HEK293 (cell line): Measurements from ENCODE around the gene MAP2K6.

ENCODE experiments used
- CTCF ChIA-PET: fragments of 350-600 bp; formaldehyde crosslinking; extraction: SDS; loops from one replicate; lab custom pipeline; 2021; ENCODE audit warnings: antibody characterized with exemption; lab: Yijun Ruan, JAX
- POLR2A ChIA-PET: fragments of 300-600 bp; formaldehyde crosslinking; extraction: SDS; loops from one replicate; lab custom pipeline; 2020; ENCODE audit warnings: antibody characterized with exemption, inconsistent platforms; lab: Yijun Ruan, JAX
- H3K27ac ChIP-seq: fragments of 200-500 bp; sonication (Bioruptor generic); 2 replicates; pipeline ENCODE4 v1.5.1; 2014; ENCODE audit warnings: low read depth, low read length, control low read depth, inconsistent platforms; ENCODE audit errors: extremely low read depth
- H3K36me3 ChIP-seq, 2 experiments: fragments of 200-500 bp in 1 of 2; sonication (Bioruptor generic) in 1 of 2; 1 replicate in 1 of 2; 2 replicates in 1 of 2; pipeline ENCODE4 v1.5.1; 2014 to 2017; ENCODE audit warnings: inconsistent platforms in 2 of 2, low read length in 2 of 2; ENCODE audit not compliant: control insufficient read depth in 2 of 2, insufficient read depth in 1 of 2
- H3K4me1 ChIP-seq: fragments of 200-500 bp; sonication (Bioruptor generic); 2 replicates; pipeline ENCODE4 v1.5.1; 2014; ENCODE audit warnings: mild to moderate bottlenecking, low read length, inconsistent platforms; ENCODE audit not compliant: control insufficient read depth, insufficient read depth
- H3K4me3 ChIP-seq: 2 replicates; pipeline ENCODE4 v1.5.1; 2011; ENCODE audit warnings: low read depth, mild to moderate bottlenecking, control low read depth, low read length, moderate library complexity
- H3K9me3 ChIP-seq: fragments of 200-500 bp; sonication (Bioruptor generic); 2 replicates; pipeline ENCODE4 v1.5.1; 2014; ENCODE audit warnings: low read depth, low read length, inconsistent platforms; ENCODE audit not compliant: control insufficient read depth, insufficient read depth
- GLIS2 ChIP-seq: fragments of 450-650 bp; formaldehyde crosslinking; IDR thresholded peaks from 2 replicates; pipeline ENCODE4 v1.5.1; 2016; ENCODE audit warnings: missing biosample characterization, missing genetic modification characterization
- HOXC10 ChIP-seq: sonication (generic); formaldehyde crosslinking; IDR thresholded peaks from 2 replicates; pipeline ENCODE4 v1.8.1; 2023; ENCODE audit warnings: mild to moderate bottlenecking, missing genetic modification reagents
- MEIS1 ChIP-seq: sonication (generic); formaldehyde crosslinking; IDR thresholded peaks from 2 replicates; pipeline ENCODE4 v1.8.1; 2022; ENCODE audit warnings: missing genetic modification reagents, mild to moderate bottlenecking, borderline replicate concordance
- SALL2 ChIP-seq: fragments of 450-650 bp; formaldehyde crosslinking; IDR thresholded peaks from 2 replicates; pipeline ENCODE4 v1.5.0; 2017; ENCODE audit warnings: missing biosample characterization, mild to moderate bottlenecking, missing genetic modification characterization, borderline replicate concordance
- ZBTB11 ChIP-seq: fragments of 450-650 bp; formaldehyde crosslinking; conservative IDR thresholded peaks from 2 replicates; pipeline ENCODE4 v1.5.1; 2016; ENCODE audit warnings: low read depth, missing biosample characterization, missing genetic modification characterization
- ZNF174 ChIP-seq: fragments of 450-650 bp; formaldehyde crosslinking; IDR thresholded peaks from 2 replicates; pipeline ENCODE4 v1.5.0; 2017; ENCODE audit warnings: missing biosample characterization, mild to moderate bottlenecking, missing genetic modification characterization
- ZNF184 ChIP-seq: fragments of 450-650 bp; IDR thresholded peaks from 2 replicates; pipeline ENCODE4 v1.5.1; 2018; ENCODE audit warnings: missing biosample characterization, mild to moderate bottlenecking, missing genetic modification characterization
- ZNF223 ChIP-seq: fragments of 450-650 bp; formaldehyde crosslinking; IDR thresholded peaks from 2 replicates; pipeline ENCODE4 v1.5.1; 2016; ENCODE audit warnings: missing biosample characterization, missing genetic modification characterization
- ZNF239 ChIP-seq: fragments of 450-650 bp; formaldehyde crosslinking; IDR thresholded peaks from 2 replicates; pipeline ENCODE4 v1.5.1; 2016; ENCODE audit warnings: missing biosample characterization, missing genetic modification characterization
- ZNF280C ChIP-seq: fragments of 450-650 bp; formaldehyde crosslinking; IDR thresholded peaks from 2 replicates; pipeline ENCODE4 v1.5.1; 2016; ENCODE audit warnings: missing biosample characterization, missing genetic modification characterization
- ZNF416 ChIP-seq: fragments of 450-650 bp; formaldehyde crosslinking; IDR thresholded peaks from 2 replicates; pipeline ENCODE4 v1.5.1; 2016; ENCODE audit warnings: missing biosample characterization, missing genetic modification characterization
- ZNF433 ChIP-seq: fragments of 450-650 bp; formaldehyde crosslinking; IDR thresholded peaks from 2 replicates; pipeline ENCODE4 v1.5.1; 2016; ENCODE audit warnings: missing biosample characterization, missing genetic modification characterization, low read depth
- ZNF488 ChIP-seq: fragments of 450-650 bp; formaldehyde crosslinking; IDR thresholded peaks from 2 replicates; pipeline ENCODE4 v1.5.1; 2016; ENCODE audit warnings: missing biosample characterization, missing genetic modification characterization
- ZNF571 ChIP-seq: fragments of 450-650 bp; formaldehyde crosslinking; IDR thresholded peaks from 2 replicates; pipeline ENCODE4 v1.5.0; 2017; ENCODE audit warnings: missing biosample characterization, missing genetic modification characterization
- ZNF629 ChIP-seq: fragments of 450-650 bp; formaldehyde crosslinking; IDR thresholded peaks from 2 replicates; pipeline ENCODE4 v1.5.1; 2017; ENCODE audit warnings: missing biosample characterization, missing genetic modification characterization
- ZNF776 ChIP-seq: fragments of 450-650 bp; formaldehyde crosslinking; IDR thresholded peaks from 2 replicates; pipeline ENCODE4 v1.5.0; 2017; ENCODE audit warnings: missing biosample characterization, missing genetic modification characterization, borderline replicate concordance
- ZNF837 ChIP-seq: fragments of 450-650 bp; formaldehyde crosslinking; IDR thresholded peaks from 2 replicates; pipeline ENCODE4 v1.5.1; 2016; ENCODE audit warnings: missing biosample characterization, missing genetic modification characterization
- ZSCAN18 ChIP-seq: fragments of 450-650 bp; formaldehyde crosslinking; IDR thresholded peaks from 2 replicates; pipeline ENCODE4 v1.5.1; 2016; ENCODE audit warnings: missing biosample characterization, missing genetic modification characterization
- ZSCAN5A ChIP-seq: fragments of 450-650 bp; formaldehyde crosslinking; IDR thresholded peaks from 2 replicates; pipeline ENCODE4 v1.5.1; 2016; ENCODE audit warnings: missing biosample characterization, missing genetic modification characterization

The MAP2K6 gene

GRCh38 chr17:69388822-69389442 is 25.6 kb upstream of the MAP2K6 start:
- ChIA-PET POLR2A (interaction anchor here (0.7 kb wide), 1 partner anchor 987 kb away, joined by 5 read pairs; no protein-coding TSS in a partner anchor), CTCF (interaction anchor here (0.6 to 1.0 kb wide), 3 partner anchors 16 to 627 kb away, joined by 3 to 6 read pairs (median 4); no protein-coding TSS in a partner anchor)

More at GRCh38 chr17:69388822-69389442, 25.6 kb upstream of the MAP2K6 start:
- Histone ChIP-seq H3K36me3 (no peaks in the 10 kb centered on the region), H3K27ac (no peak overlapping the region), H3K4me1 (no peaks in the 10 kb centered on the region), H3K9me3 (no peaks in the 10 kb centered on the region), H3K4me3 (no peak overlapping the region)
- TF ChIP-seq ZNF184 (tag by site-specific recombination) (no peak), ZNF239 (tag by site-specific recombination) (no peak), ZNF488 (tag by site-specific recombination) (no peak), ZNF629 (no peak), ZSCAN5A (tag by site-specific recombination) (no peak), ZBTB11 (no peak), ZNF571 (tag by site-specific recombination) (no peak), GLIS2 (tag by site-specific recombination) (no peak), ZNF837 (tag by site-specific recombination) (no peak), MEIS1 (CRISPR knock-in tag) (no peak), ZNF416 (tag by site-specific recombination) (no peak), SALL2 (tag by site-specific recombination) (no peak), ZSCAN18 (tag by site-specific recombination) (no peak), HOXC10 (CRISPR knock-in tag) (no peak), ZNF433 (tag by site-specific recombination) (no peak), ZNF223 (tag by site-specific recombination) (no peak), ZNF280C (no peak), ZNF776 (tag by site-specific recombination) (no peak), ZNF174 (tag by site-specific recombination) (no peak)
